Suprapubic skin (tissue), 4 donors: ENCODE data around the gene GUCY2F.

Experiments
- EP300 ChIP-seq: sonication (generic); formaldehyde crosslinking; IDR thresholded peaks from one replicate; pipeline ENCODE4 v1.6.1; 2017; ENCODE audit warnings: antibody characterized with exemption
- POLR2A ChIP-seq, 2 donors: fragments of 450-650 bp; IDR thresholded peaks; one replicate each; pipeline ENCODE4 v1.6.1; 2017; ENCODE audit warnings: antibody characterized with exemption in 2 of 2, mild to moderate bottlenecking in 2 of 2, moderate library complexity in 2 of 2
- POLR2AphosphoS5 ChIP-seq, 3 donors: sonication (generic); formaldehyde crosslinking; IDR thresholded peaks; one replicate each; pipeline ENCODE4 v1.6.1; 2017; ENCODE audit warnings: antibody characterized with exemption in 3 of 3

DNA sequence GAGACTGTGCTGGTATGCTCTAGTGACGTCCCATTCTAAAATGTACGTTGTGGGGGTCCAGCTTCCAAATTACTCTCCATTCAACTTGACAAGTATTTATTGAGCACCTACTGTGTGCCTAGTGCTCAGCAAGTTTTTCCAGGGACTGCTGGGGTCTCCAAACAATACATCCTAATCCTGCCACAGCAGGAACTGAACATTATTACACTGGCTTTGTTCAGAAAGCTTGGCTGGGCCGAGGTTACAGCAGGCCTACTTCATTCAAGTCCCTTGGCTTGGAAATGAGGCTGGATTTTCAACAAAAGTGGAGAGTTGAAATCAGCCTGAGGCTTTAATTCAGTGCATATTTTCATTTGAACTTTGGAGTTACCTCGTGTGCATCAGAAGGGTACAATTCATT, 78.0 kb downstream of the GUCY2F start:
- TF ChIP-seq POLR2A (IDR thresholded peaks at IDR 0.05) (no peak), POLR2AphosphoS5 (IDR thresholded peaks at IDR 0.05) (no peak), EP300 (no peak)
